HG03159 (cell line): ENCODE data around the gene NFKBIZ.
"Not testable (repeated sequence)": the region's sequence is repeated elsewhere in the genome, so short reads cannot be mapped to it uniquely, and the experiment has no call there.

Experiments
- ATAC-seq: cut with Tn5 transposase; IDR thresholded peaks from one replicate; pipeline ENCODE4 v1.9.1; 2021; ENCODE audit warnings: mild to moderate bottlenecking, moderate library complexity; ENCODE audit not compliant: unreplicated experiment

The NFKBIZ gene

GRCh38 chr3:101850246-101851051 lies 1.1 kb downstream of the NFKBIZ start:
- ATAC-seq = no peak

DNA sequence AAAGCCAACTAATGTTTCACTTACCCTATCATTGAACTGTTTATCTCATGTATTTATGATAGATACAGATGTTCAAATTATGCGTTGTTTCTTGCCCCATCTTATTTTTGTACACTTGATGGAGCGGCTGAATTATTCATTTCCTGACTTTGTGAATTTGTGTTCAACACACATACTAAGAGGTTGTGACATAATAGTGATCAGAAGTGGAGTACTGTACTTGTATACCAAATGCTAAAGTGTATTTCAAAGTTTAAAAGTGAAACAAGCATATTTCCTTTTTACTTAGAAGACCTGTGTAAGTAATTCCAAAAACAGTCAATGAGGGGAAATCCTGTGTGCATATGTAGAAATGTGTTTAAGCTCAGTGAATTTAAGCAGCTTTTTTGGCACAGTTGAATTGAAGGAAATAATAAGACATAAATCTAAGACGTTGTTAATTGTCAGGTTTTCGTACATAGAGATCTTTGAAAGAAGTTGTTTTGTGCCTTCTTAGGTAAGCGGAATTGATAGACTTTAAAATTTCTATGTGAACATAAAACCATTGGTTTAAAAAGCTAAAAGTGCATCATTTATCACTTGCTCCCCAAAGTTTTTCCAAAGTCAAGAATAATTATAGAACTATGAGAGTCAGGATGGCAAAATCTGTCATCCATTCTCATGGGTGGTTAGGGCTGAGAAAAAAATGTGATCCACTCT lies 1.9 kb downstream of the NFKBIZ start:
- ATAC-seq = no peak

- no peak for ATAC-seq
Observed at GRCh38 chr3:101851850-101852714, 2.8 kb downstream of the NFKBIZ start.

DNA sequence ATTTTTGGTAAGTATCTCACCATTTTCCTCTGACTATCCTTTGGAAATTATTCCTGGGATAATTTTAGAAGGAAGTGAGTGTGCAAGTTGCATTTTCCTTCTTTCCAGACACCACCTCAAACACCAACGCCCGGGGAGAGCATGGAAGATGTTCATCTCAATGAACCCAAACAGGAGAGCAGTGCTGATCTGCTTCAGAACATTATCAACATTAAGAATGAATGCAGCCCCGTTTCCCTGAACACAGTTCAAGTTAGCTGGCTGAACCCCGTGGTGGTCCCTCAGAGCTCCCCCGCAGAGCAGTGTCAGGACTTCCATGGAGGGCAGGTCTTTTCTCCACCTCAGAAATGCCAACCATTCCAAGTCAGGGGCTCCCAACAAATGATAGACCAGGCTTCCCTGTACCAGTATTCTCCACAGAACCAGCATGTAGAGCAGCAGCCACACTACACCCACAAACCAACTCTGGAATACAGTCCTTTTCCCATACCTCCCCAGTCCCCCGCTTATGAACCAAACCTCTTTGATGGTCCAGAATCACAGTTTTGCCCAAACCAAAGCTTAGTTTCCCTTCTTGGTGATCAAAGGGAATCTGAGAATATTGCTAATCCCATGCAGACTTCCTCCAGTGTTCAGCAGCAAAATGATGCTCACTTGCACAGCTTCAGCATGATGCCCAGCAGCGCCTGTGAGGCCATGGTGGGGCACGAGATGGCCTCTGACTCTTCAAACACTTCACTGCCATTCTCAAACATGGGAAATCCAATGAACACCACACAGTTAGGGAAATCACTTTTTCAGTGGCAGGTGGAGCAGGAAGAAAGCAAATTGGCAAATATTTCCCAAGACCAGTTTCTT lies 3.9 kb downstream of the NFKBIZ start:
- no peak for ATAC-seq

DNA sequence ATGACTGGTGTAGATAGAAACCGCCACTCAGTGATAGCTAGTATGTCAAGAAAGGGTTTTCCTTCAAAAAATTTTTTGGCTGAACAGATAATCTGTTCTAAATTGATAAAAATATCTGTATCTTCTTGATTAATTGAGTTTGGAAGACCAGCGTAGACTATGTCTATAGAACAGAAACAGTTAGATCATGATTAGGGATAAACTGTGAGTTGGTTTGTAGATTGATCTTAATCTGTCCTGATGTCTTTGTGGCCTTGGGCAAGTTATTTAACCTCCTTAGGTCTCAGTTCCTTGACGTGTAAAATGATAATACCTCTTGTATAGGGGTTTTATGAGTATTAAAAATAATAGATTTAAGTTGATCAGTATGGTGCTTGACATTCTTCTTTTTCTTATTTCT lies 4.7 kb downstream of the NFKBIZ start:
- no peak for ATAC-seq

DNA sequence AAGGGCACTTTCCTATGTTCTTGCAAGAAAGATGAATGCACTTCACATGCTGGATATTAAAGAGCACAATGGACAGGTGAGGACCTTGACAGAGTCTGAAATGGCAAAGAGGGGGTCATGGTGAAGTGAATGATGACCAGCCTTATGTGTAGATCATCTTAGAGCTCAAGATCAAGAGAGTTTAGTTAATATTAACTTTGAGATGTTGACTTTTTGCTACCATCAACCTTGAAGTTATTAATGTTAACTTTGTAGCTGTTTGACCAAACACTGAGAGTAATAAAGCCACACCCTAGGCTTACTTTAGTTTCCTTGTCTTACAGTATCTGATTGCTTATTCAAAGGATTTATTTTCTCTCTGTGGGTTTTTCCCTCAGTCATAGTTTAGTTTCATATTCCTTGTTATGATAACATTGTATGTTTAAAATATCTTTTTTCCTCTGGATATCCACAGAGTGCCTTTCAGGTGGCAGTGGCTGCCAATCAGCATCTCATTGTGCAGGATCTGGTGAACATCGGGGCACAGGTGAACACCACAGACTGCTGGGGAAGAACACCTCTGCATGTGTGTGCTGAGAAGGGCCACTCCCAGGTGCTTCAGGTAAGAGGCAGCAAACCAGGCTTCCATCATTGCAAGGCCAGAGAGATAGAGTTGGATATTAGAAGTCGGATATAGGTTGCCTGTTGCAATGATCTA lies 5.4 kb downstream of the NFKBIZ start:
- no peak for ATAC-seq

GRCh38 chr3:101857301-101857741 lies 8.0 kb downstream of the NFKBIZ start:
- no peak for ATAC-seq

- no peak for ATAC-seq
Observed at GRCh38 chr3:101858464-101859030, 9.2 kb downstream of the NFKBIZ start.

DNA sequence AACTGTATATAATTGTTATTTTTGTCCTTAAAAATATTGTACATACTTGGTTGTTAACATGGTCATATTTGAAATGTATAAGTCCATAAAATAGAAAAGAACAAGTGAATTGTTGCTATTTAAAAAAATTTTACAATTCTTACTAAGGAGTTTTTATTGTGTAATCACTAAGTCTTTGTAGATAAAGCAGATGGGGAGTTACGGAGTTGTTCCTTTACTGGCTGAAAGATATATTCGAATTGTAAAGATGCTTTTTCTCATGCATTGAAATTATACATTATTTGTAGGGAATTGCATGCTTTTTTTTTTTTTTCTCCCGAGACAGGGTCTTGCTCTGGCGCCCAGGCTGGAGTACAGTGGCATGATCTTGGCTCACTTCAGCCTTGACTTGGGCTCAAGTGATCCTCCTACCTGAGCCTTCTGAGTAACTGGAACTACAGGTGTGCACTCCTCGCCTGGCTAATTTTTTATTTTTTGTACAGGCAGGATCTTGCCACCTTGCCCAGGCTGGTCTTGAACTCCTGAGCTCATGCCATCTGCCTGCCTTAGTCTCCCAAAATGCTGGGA lies 10.7 kb downstream of the NFKBIZ start:
- no peak for ATAC-seq

DNA sequence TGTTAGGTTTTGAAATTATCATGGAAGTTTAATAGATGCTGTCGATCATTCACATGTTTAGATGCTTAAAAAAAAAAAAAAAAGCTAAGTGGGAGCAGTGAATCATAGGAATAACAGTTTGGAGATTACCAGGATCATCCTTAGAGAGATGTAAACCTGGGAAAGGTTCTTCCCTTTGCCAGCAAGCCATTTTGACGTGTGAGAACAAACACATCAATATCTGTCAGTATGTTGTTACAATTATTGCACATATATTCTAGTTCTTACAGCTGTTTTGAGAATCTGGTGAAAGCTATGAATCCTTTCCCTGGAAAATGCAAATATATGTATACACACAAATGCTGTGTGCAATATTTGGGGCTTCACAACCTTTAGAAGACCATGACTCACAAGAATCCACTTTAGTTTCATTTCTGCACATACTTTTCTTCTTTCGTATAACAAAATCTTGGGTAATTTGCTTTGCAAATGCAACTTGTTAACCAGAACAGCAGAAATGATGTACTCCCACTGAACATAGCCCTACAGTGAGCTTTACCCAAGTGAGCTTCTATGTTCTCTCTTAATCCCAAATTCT lies 12.0 kb downstream of the NFKBIZ start:
- ATAC-seq = peak; percentile 41

GRCh38 chr3:101861789-101862415 lies 12.6 kb downstream of the NFKBIZ start:
- no peak for ATAC-seq

DNA sequence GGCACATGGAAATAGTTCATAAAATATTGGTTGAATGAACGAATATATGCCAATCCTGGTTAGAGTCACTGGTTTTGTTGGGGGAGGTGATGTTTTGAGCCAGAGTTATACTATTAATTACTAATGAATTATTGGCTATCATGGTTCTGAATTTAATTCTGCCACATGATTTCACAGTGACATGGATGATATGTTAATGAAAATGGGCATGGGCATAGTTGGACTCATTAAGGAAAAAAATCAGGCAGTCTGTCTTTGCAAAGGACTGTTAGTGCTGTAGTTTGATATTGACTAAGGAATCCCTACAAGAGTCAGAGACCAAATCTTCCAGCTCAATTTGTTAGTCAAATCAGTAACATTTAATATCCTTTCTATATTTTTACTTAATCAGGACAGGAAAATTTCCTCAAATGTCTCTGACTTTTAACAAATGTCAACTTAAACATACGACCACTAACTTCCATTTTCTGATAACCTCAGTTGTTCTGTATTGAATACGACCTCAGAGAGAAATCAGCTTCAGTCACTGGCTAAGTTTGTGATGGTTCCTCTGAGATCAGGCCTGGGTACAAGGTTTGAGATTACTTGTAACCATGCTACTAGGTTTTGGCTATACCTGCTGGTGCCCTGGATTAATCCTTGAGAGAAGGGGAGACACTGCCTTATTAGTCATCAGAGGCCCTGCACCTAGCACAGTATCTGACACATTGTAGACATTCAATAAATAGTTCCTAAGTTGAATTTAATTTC lies 13.3 kb downstream of the NFKBIZ start:
- no peak for ATAC-seq

DNA sequence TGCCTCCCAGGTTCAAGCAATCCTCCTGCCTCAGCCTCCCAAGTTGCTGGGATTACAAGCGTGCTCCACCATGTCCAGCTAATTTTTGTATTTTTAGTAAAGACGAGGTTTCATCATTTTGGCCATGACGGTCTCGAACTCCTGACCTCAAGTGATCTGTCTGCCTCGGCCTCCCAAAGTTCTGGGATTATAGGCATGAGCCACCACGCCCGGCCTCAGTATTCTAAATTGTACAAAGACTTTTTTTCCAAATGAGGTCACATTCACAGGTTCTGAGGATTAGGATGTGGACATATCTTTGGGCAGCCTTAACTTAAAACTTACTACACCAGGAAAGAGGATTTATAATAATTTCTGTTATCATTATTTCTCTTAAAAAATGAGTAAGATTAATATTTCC lies 15.6 kb downstream of the NFKBIZ start:
- not testable (repeated sequence) for ATAC-seq

DNA sequence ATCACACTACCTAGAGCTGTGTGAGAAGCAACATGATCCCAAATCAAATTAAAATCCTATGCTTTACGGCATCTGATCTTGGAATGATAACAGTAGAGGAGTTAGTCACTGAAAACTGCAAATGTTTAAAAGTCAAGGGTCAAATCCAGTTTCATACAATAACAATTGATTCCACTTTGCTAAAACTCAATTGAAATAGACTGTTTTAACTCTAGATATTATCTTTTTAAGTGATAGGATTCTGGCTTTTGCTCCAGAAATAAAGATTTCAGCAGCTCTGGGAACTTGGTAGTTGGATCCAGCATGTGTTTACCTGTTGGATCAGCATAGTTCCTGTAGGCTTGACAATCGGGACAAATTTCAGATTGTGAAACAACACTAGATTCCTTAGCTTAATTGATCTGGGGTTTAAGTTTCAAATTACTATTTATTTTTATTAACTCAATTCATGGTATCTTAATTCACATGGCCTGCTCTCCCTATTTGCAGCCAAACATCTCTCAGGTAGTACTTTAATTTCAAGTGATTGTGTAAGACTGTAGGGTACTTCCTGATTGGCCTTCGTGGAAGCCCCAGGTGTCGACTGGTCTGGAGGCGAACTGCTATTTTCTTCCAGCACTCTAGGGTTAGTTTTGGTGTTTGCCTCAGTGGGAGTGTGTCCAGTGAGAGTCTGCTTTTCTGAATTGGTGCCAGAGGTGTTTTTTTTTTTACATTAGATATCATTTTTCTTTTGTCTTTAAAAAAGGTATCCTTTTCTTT lies 16.6 kb downstream of the NFKBIZ start:
- no peak for ATAC-seq

GRCh38 chr3:101867511-101867910 lies 18.2 kb downstream of the NFKBIZ start:
- ATAC-seq = no peak

DNA sequence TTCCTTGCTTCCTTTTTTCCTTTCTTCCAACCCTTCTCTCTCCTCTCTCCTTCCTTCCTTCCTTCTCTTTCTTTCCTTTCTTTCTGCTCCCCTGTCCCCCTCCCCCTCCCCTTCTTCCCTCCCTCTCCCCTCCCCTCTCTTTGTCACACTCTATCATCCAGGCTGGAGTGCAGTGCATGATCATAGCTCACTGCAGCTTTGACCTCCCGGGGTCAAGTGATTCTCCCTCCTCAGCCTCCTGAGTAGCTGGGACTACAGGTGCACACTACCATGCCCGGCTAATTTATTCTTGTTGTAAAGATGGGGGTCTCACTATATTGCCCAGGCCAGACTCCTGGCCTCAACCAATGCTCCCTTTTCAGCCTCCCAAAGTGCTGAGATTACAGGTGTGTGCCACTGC lies 18.7 kb downstream of the NFKBIZ start:
- no peak for ATAC-seq
